GM21515 (cell line): Measurements from ENCODE around the gene CCDC178.
"Not testable (repeated sequence)": the region's sequence is repeated elsewhere in the genome, so short reads cannot be mapped to it uniquely, and the experiment has no call there.

Experiments used
- ATAC-seq: cut with Tn5 transposase; IDR thresholded peaks from one replicate; pipeline ENCODE4 v1.9.1; 2021; ENCODE audit not compliant: unreplicated experiment

CCDC178 gene

DNA sequence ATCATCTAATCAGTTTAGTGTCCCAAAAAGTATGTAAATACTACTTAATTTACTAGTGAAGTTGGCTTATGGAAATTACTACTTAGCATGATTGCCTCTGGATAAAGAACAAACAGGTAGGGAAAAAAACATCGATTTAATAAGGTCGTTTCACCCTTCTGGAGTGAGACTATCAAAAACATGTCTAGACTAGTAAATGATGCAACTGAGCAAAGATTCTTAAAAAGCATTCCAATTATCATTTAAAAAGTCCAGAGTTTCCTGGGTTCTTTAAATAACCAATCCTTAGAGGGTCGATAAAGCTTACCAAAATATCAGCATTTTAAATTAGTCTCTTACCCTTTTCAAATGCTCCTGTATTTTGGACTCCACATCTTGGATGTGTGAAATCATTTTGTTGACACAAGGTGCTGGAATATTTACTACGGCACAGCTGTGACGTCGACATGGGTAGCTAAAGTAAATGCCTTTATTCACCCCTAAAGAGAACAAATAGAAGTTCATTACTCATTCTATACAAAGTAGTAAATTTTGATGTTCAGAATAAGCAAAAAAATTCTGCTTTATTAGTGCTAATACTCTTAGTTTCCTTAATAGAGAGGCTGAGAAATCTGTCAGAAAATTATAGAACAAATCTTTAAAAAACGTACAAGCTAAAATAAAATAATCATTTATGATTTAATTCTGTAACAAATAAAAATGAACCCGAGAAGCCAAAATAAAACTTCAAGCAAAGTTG, 70.6 kb downstream of the CCDC178 start:
- no peak for ATAC-seq

DNA sequence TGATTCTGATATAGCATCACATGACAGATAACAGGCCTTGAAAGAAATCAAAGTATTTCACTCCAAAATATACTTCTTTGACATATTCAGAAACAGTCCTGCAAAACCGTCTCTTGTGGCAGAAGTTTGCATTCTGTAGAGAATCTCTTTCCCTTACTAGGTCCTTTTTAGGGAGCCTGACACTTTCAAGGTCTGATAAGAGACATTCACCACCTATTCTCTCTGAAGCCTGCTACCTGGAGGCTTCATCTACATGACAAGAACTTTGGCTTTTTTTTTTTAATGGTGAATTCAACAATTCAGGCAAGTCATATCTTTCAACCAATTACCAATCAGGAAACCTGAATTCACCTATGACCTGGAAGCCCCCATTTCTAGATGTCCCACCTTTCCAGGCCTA, 83.8 kb downstream of the CCDC178 start:
- ATAC-seq: no peak

DNA sequence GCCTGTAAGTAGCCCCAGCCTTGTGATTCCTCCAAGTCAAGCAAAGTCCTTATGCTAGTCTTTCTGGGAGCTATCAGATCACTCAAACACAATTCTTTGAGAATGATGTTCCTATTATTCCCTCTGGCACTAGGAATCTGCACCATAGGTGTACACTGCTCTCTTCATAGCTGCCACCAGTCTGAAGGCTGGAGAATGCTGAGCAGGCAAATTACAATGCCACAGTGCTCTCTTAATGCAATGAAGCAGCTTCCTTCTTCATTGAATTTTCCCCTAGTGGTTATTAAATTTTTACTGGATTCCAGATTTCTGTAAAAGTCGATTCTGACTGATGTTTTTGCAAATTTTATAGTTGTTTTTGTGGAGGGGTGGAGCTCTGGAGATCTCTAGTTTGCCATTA, 84.8 kb downstream of the CCDC178 start:
- ATAC-seq: no peak

DNA sequence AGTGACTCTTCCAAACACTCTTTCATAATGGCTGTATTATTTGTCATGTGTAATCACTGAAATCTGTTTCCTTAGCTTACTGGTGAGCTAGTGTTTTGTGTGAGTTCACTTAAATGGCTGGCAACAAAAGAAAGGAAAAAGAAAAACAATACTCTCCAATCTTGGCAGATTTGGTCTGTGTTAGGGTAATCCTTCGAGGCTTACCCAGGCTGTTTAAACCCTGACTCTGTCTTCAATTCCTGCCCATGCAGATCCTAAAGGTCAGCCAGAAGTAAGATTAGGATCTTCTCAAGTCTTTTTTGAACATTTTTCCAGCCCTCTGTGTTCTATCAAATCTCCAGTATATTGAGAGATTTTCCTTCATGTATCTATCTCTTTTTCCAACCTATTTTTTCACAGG, 85.3 kb downstream of the CCDC178 start:
- ATAC-seq: no peak

DNA sequence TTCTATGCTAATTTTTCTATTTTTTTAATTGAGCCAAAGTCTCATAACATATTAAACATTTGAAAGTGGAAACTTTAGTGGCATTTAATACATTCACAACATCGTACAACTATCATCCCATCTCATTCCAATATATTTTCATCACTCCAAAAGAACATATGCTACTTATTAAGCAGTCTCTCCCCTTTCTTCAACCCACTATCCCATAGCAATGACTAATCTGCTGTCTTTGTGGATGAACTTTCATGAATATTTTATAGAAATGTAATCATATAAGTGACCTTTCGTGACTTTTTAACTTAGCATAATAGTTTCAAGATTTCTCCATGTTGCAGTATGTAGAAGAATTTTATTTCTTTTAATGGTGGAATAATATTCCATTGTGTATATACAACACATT, 90.3 kb downstream of the CCDC178 start:
- no peak for ATAC-seq

DNA sequence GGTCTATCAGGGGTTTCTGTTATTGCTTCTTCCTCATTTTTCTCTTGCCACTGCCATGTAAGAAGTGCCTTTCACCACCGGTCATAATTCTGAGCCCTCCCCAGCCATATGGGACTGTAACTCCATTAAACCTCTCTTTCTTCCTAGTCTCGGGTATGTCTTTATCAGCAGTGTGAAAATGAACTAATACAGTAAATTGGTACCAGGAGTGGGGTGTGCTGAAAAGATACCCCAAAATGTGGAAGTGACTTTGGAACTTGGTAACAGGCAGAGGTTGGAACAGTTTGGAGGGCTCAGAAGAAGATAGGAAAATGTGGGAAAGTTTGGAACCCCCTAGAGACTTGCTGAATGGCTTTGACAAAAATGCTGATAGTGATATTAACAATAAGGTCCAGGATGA, 100.8 kb downstream of the CCDC178 start:
- not testable (repeated sequence) for ATAC-seq

DNA sequence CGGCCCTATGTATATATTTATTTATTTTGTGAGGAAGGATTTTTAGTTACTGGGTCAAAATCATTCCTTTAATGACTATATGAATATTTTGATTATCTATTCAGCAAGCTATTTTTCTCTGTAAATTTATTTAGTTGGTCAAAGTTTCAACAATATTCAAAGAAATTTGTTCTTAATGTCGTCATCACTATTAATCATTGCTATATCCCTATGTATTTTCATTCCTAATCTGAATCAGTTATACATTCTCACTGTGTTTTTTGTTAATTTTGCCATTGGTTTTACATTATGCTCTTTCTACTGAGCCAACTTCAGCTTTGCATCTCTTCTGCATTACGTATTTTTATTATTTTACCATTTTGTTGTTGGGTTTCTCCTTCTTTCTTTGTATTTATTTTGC, 105.7 kb downstream of the CCDC178 start:
- ATAC-seq: no peak

DNA sequence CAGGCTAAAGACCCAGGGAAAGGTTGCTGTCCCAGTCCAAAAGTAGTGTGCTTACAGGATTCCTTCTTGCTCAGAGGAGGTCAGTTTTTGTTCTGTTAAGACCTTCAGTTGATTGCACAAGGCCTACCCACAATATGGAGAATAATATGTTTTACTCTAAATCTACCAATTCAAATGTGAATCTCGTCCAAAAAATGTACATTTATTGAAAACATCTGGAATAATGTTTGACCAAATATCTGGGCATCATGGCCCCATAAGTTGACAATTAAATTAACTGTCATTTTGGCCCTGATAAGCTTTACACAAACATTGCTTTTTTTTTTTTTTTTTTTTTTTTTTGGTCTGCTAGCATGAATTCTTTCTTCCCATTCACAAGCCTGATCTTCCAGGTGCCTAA, 109.8 kb downstream of the CCDC178 start:
- ATAC-seq: no peak

DNA sequence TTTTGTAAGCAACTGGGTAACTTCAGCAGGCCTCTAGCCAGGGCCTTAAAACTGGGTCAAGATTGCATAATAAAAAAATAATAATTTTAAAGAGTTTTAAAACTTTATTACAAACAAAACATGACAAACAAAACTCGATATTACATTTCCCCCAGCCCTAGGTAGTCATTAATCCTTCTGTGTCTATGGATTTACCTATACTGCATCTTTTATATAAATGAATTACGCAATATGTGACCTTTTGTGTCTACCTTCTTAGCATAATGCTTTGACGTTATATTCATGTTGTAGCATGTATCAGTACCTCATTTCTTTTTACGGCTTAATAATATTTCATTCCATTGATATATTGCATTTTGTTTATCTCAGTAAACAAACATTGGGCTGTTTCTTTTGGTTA, 113.5 kb downstream of the CCDC178 start:
- ATAC-seq: no peak

DNA sequence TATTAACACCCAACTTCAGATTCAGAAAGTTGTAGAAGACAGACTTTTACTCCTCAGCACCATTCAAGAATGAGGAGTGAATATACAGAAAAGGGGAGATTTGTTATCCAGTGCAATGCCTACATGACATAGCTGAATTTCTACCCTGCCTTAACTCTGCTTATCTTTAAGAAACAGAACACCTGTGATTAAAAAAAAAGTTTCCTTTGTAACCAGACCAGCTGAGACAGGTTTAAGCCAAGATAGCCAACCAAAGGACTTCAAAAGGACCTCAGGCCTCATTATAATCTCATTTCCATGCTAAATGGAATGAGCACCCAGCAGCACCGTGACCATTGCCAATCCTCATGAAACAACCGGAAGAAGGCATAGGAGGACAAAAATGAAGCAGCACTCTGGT, 122.9 kb downstream of the CCDC178 start:
- ATAC-seq: no peak

DNA sequence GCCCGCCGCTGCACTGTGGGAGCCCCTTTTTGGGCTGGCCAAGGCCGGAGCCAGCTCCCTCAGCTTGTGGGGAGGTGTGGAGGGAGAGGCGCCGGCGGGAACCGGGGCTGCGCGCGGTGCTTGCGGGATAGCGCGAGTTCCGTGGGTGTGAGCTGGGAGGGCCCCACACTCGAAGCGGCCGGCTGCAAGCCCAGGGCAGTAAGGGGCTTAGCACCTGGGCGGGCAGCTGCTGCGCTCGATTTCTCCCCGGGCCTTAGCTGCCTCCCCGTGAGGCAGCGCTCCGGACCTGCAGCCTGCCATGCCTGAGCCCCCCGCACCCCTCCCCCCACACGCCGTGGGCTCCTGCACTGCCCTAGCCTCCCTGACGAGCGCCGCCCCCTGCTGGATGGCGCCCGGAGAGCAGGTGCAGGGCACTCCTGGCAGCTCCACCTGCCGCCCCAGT, 124.4 kb downstream of the CCDC178 start:
- ATAC-seq: no peak

DNA sequence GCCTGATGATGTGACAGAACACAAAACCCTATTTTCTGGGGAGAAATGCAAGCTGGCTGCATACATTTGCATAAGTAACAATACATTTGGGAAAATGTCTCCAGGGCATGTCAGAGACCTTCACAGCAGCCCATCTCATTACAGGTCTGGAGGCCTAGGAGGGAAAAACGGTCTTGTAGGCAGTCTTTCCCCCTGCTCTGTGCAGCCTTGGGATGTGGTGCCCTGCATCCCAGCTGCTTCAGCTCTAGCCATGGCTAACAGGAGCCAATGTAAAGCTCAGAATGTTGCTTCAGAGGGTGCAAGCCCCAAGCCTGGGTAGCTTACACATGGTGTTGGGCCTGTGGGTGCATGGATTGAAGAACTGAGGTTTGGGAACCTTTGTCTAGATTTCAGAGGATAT, 133.0 kb downstream of the CCDC178 start:
- ATAC-seq: no peak

DNA sequence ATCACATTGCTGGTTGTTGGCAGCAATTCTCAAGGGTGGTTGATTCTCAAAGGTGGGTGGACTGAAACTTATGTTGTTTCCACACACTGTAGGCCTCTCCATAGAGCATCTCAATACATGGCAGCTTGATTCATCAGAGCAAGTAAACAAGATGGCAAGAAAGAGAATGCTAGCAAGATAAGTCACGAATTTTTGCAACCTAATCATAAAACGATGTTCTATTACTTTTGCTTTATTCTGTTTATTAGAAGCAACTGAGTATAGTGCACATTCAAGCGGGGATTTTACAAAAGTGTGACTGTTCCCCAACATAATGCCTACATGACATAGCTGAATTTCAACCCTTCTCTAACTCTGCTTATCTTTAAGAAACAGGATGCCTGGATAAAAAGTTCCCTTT, 136.2 kb downstream of the CCDC178 start:
- ATAC-seq: no peak

DNA sequence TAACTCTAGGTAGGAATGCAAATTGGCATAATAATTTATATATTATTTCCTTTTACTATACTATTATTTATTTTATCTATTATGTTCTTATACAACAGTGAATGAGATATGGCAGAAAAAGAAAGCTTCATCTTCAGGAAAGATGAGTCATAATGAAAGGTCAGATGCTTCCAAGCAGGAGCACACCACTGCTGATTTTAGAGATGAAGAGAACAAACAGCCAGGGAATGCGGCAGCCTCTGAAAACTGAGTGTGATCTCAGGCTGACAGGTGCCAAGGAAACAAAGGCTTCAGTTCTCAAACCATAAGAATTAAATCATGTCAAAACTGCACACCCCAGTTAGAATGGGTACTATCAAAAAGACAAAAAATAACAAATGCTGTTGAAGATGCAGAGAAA, 149.0 kb downstream of the CCDC178 start:
- ATAC-seq: no peak

DNA sequence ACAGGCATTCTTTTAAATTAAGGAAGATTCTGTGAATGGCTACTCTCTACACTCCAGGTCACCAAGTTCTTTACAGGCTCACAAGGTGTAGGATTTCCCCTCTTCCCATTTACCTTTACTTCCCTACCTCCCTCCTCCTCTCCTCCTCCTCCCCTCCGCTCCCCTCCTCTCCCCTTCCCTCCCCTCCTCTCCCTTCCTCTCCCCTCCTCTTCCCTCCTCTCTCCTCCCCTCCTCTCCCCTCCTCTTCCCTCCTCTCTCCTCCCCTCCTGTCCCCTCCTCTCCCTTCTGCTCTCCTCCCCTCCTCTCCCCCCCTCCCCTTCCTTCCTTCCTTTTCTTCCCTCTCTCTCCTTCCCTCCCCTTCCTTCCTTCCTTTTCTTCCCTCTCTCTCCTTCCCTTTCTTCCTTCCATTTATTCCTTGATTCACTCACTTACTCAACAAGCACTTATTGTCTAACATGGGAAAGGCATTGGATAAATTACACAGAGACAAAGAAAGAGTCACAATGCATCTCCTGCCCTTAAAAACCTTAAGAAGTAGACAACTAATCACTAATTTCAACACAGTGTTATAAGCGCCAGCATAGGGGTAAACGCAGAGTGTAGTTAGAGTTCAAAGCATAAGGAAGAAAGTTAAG, 152.3 kb downstream of the CCDC178 start:
- ATAC-seq: no peak

DNA sequence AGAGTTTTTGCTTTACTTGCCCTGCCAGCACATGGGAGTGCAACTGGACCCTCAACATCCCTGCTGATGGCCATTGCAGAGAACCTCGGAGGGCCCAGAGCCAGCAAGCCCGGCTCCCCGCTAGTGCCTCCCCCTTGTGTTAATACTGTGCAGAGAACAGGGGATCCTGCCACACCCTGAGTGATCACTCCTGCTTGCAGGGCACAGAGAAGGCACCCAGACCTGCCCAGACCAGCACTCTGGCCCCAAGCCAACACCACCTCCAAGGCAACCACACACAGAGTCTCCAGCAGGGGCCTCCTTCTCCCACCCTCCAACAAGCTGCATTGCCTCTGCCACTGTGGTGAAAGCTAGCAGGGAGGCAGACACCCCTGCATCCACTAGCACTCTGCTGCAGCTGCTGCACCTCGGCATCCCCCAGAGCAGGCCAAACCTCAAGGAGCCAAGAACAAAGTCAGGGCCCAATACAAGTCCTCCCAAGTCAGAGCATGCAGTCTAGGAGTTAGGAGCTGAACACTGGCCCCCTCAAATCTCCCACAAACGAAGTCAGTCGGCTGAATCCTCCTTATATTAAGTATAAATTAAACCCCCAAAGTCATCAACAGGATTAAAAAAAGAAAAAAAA, 157.7 kb downstream of the CCDC178 start:
- ATAC-seq: no peak

DNA sequence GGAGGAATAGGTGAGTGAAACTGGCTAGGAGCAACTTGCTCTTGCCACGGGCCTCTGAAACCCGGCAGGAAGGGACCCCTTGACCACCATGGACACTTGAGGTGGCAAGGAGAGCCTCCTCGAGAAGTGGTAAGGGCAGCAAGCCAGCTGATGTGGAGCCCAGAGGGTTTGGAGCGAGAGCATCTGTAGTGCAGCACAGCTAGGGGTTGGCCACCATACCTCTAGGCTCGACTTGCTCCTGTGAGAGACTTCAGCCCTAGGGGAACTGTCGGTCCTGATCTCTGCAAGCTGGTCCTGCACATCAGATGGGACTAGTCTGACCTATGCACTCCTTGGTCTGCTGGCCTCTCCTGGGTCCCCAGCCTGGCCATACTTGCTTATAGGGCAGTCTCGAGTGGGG, 158.4 kb downstream of the CCDC178 start:
- ATAC-seq: no peak

DNA sequence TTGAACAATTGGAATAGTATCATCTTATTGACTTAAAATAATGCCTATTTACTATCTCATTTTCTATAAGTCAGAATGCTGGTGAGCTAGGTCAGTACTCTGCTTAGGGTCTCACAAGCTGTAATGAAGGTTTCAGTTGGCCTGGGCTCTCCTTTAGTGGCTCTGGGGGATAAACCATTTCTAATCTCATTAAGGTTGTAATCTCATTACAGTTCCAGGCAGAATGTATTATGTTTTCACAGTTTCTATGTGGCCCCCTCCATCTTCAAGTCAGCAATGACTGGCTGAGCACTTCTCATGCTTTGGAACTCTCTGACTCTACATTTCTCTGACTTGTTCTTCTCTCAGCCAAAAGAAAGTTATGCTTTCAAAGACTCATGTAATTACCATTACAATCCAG, 163.1 kb downstream of the CCDC178 start:
- ATAC-seq: no peak

DNA sequence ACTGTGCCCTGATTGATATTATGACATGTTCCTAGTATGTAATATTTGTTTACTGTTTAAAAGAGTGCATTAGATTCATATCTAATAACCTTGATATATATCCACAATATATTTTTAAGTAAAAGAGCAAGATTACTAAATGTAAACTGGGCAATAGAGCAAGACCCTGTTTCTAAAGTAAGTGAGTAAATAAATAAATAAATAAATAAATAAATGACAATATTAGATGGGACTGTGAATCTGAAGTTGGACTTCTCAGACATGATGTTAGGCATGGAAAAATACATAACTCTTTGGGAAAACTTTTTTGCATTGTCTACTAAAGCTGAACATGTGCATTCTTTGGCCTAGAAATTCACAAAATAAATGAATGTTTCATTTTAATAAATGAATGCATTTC, 164.7 kb downstream of the CCDC178 start:
- ATAC-seq: no peak

DNA sequence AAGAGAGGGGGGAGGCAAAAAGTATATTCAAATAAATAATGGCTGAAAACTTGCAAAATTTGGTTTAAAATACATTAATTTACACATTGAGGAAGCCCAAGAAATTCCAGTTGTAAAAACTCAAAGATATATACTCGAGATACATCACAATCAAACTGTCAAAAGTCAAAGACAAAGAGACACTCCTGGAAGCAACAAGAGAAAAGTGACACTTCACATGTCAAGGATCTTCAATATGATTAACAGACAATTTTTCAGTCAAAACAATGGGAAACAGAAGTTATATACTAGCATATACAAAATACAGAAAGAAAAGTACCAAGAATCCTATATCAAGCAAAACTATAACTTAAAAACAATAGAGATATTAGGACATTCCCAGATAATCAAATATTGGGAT, 170.2 kb downstream of the CCDC178 start:
- ATAC-seq: no peak

DNA sequence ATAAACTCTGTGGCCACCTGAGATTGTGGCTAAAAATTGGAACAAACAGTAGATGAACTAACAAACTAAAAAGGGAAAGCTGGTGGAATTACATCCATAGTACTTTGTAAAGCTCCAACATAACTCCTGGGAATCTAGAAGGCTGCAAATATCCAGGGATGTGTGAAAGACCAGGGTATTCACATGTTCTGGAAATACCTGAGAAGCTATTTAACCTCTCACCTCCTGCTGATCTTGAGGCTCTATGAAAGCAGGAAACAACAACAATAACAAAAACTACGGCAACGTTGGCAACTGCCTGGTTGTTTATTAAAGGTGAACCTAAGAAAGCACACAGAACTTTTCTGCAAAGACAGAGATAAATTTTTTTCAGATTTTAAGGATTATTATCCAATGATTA, 171.3 kb downstream of the CCDC178 start:
- ATAC-seq: no peak

DNA sequence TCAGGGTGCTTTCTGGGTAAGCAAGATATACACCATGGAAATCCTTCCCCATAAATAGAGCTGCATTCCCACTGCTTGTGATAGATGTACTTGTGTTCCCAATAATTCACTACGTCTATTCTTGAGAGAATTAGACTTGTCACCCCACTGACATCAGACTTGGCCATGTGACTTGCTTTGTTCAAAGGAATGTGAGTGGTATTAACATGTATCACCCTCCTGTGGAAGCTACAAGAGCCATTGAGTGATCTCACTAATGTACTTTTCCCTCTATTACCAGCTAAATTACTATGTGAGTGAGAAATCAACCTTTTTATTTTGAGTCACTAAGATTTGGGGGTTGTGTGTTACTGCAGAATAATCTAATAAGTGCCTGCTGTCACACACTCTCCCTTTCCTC, 176.0 kb downstream of the CCDC178 start:
- no peak for ATAC-seq
